ENCODE data around the gene USP5. TPM values are rescaled to one million over a fixed set of nuclear protein-coding genes. Genes with fewer than 3 reads are reported as not detected.

Gene USP5
- total RNA-seq, 4 donors from 2014 or later: 33.4 to 39.4 (median 36.7) TPM

DNA sequence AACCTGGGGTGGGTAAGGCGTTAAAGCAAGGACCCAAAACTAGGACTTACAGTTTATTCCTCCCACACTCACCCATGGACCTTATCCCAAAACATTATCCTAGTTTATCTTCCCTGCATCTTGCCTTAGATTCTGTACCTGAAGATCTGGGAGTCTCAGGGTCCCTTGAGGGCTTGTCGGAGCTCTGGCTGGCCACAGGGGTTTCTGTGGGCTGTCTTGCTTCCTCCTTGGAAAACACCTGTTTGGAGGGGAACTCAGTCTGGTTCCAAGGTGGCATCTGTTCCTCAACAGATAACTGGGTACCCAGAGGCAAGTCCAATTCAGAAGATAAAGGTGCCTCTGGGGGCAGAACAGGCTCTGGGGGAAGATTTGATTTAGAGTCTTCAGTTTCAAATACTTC, 2.5 kb upstream of the USP5 start:
- no peak for DNase-seq (ENCODE audit: low spot score)
- TF ChIP-seq, protein P1, sequence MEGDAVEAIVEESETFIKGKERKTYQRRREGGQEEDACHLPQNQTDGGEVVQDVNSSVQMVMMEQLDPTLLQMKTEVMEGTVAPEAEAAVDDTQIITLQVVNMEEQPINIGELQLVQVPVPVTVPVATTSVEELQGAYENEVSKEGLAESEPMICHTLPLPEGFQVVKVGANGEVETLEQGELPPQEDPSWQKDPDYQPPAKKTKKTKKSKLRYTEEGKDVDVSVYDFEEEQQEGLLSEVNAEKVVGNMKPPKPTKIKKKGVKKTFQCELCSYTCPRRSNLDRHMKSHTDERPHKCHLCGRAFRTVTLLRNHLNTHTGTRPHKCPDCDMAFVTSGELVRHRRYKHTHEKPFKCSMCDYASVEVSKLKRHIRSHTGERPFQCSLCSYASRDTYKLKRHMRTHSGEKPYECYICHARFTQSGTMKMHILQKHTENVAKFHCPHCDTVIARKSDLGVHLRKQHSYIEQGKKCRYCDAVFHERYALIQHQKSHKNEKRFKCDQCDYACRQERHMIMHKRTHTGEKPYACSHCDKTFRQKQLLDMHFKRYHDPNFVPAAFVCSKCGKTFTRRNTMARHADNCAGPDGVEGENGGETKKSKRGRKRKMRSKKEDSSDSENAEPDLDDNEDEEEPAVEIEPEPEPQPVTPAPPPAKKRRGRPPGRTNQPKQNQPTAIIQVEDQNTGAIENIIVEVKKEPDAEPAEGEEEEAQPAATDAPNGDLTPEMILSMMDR (IDR thresholded peaks at IDR 0.05): no peak
- ATAC-seq (ENCODE audit: low FRiP score): no peak

DNA sequence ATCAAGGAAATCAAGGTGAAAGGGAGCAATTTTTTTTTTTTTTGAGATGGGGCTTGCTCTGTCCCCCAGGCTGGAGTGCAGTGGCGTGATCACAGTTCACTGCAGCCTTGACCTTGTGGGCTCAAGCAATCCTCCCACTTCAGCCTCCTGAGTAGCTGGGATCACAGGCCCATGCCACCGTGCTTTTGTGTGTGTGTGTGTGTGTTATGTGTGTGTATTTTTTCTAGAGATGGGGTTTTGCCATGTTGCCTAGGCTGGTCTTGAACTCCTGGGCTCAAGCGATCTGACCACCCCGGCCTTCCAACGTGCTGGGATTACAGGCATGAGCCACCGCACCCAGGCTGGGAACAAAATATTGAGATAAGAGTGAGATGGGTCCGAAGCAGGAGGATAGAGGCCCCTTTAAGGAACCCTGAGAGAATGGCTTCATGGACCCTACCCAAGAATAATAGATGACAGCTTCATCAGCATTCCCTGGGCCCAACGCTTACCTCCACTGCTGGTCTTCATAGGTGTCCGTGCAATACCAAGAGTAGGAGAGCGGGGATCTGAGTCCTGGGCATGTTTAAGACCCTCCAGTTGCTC, 1.9 kb upstream of the USP5 start:
- no peak for ATAC-seq (ENCODE audit: low FRiP score)
- no peak for DNase-seq (ENCODE audit: low spot score)
- TF ChIP-seq, protein P1 (IDR thresholded peaks at IDR 0.05): no peak

DNA sequence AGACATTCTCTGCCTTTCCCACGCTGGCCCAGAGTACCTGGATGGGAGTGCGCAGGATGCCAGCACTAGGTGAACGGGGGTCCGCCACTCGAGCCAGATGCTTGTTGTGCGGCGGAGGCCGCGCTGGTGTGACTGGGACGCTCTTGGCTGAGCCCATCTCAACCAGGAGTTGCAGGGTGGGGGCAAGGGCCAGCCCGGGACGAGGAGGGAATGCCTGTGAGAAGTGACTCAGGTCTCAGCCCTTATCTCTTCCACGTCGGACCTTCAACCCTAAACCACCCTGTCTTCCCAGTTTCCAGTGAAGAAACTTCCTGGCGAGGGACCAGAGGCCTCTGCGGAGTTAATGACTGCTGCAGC, 1.2 kb upstream of the USP5 start:
- TF ChIP-seq, protein P1 (IDR thresholded peaks at IDR 0.05): no peak
- no peak for DNase-seq (ENCODE audit: low spot score)
- ATAC-seq (ENCODE audit: low FRiP score): no peak

DNA sequence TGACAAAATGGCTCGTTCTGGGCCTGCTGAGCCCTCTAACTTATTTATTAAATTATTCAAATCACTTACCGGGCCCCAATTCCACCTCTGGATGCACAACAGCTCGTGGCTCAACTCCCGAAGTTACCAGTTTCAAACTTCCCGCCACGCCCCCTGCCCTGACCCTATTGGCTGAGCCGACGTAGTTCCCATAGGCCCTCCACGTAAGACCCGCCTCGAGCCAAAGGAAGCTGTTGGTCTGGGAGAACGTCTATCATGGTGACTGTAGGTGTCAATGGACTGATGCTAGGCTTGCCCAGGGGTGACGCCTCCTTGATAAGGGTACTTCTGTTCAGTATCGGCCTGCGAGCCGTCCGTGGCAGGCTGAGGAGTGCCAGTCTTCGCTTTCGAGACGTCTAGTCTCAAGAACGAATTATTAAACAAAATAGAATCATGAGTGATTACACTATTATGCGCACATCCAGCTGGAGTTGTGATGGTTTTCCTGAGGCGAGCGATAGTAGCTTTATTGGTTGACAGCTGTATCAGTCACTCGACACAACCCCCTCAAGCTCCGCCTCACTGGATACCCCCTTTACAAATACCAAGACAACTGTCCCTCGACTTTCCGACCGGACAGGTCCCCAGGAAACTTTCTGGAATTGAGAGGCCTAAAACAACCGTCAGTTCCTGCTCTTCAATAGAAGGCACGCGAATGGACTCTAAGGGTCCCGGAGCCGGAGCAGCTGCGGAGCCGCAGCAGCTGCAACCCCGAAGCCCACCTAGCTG, 613 bp upstream of the USP5 start, which contains the start of gene CDCA3:
TSS of gene CDCA3 (minus strand) at position 134 of the 768 bp plus-strand sequence. CDS start 334 bp downstream, outside the sequence.
- TF ChIP-seq, protein P1 (IDR thresholded peaks at IDR 0.05): no peak
- ATAC-seq (ENCODE audit: low FRiP score) (peak; percentile 73), DNase-seq (ENCODE audit: low spot score) (peak; percentile 92)

DNA sequence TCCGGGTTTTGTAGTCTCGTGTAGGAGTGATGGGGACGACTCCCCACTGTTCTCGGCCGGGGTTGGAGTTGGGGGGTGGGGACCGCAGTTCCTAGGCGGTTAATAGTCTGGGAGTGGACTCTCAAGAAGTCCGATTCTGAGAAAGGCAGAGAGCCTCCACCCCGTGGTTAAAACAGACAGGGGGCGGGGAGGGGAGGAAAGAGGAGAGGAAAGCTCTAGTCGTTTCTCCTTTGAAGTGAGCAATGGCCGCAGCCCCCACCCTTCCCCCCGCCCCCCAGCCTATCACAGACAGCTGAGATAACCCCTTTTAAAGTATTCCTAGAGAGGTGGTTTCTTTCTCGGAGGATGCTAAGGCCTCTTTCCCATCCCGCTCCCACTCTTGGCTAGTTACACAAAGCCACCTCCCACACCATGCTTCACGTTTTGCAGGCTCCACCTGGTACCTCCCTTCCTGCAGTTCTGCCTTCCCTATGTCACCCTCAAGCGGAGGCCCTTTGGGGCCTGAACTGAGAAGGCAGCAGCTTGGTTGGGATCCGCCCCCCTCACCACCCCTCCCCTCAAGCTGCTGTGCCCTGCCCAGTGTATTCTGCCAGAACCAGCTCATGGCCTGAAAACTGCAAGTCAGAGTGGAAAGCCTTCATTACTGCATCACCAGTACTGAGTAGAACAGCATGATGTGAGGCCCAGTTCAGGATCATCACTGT, 853 bp downstream of the USP5 start:
- DNase-seq (ENCODE audit: low spot score): no peak

DNA sequence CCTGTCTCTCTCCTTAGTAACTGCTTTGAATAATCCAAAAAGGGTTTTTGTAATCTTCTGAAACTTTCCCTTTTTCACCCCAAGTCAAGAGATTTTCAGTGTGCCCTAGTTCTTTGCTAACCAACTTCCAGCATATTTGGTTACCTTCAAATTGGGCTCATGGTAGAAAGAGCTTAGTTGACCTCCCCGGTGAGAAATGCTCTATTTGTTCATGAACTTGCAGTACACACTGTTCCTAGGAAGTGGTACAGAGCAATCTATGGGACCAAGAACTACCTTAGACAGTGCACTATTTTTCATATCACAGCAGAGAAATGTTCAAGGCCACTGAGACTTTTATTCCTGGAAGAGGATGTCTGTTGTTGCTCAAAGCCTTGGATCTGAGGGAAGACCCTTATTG, 1.7 kb downstream of the USP5 start:
- no peak for DNase-seq (ENCODE audit: low spot score)
- TF ChIP-seq, protein P1 (IDR thresholded peaks at IDR 0.05): no peak
- ATAC-seq (ENCODE audit: low FRiP score): no peak

More for the DNA sequence above, 853 bp downstream of the USP5 start:
- no peak for ATAC-seq (ENCODE audit: low FRiP score)
- TF ChIP-seq, protein P1 (IDR thresholded peaks at IDR 0.05): no peak

Data from omental fat pad (tissue), 4 donors.